ENCODE measurements around the gene DLAT.

DNA sequence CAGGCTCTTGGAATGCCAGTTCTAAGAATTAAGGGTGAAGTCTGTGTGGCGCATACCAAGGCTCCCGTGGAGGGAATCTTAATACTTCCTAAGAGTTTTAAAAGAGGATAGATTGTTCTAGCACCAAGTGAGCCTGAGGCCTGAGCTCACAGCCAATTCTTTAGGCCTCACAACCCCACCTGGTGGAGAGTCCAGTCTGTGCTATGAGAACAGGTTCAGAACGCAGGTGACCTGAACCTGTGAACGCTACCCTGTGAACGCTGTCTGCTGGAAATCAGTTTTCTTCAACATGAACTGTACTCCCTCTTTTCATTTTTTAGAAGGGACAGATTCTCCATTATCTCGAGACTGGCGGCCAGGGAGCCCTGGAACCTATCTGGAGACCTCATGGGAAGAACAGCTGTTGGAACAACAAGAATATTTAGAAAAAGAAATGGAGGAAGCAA is 43.2 kb upstream of the DLAT start:
- no peak for TF ChIP-seq EZH2phosphoT487 (IDR thresholded peaks at IDR 0.05; ENCODE audit: low read depth)
- TF ChIP-seq, protein P1, sequence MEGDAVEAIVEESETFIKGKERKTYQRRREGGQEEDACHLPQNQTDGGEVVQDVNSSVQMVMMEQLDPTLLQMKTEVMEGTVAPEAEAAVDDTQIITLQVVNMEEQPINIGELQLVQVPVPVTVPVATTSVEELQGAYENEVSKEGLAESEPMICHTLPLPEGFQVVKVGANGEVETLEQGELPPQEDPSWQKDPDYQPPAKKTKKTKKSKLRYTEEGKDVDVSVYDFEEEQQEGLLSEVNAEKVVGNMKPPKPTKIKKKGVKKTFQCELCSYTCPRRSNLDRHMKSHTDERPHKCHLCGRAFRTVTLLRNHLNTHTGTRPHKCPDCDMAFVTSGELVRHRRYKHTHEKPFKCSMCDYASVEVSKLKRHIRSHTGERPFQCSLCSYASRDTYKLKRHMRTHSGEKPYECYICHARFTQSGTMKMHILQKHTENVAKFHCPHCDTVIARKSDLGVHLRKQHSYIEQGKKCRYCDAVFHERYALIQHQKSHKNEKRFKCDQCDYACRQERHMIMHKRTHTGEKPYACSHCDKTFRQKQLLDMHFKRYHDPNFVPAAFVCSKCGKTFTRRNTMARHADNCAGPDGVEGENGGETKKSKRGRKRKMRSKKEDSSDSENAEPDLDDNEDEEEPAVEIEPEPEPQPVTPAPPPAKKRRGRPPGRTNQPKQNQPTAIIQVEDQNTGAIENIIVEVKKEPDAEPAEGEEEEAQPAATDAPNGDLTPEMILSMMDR (IDR thresholded peaks at IDR 0.05; ENCODE audit: low read depth, low read length): peak; percentile 87
